Loucy (cell line): ENCODE data around the gene ELMOD1.

Source experiments
- H2AFZ ChIP-seq: fragments of 200-600 bp; sonication (generic); 2 replicates; pipeline ENCODE4 v1.6.0; 2016; ENCODE audit warnings: antibody characterized with exemption, mild to moderate bottlenecking, low read length, moderate library complexity
- H3F3A ChIP-seq: fragments of 200-600 bp; 2 replicates; pipeline ENCODE4 v1.6.0; 2016; ENCODE audit warnings: antibody characterized with exemption, low read depth, mild to moderate bottlenecking
- H3K27me3 ChIP-seq: fragments of 200-600 bp; sonication (generic); 2 replicates; pipeline ENCODE4 v1.6.1; 2014; ENCODE audit warnings: low read length, mild to moderate bottlenecking; ENCODE audit not compliant: insufficient read depth, poor library complexity, severe bottlenecking
- H3K36me3 ChIP-seq: fragments of 200-600 bp; sonication (generic); 2 replicates; pipeline ENCODE4 v1.6.1; 2016; ENCODE audit warnings: low read length; ENCODE audit not compliant: insufficient read depth
- H3K4me1 ChIP-seq: fragments of 200-600 bp; sonication (generic); 2 replicates; pipeline ENCODE4 v1.5.1; 2014; ENCODE audit warnings: low read length, mild to moderate bottlenecking; ENCODE audit not compliant: insufficient read depth, poor library complexity, severe bottlenecking
- H3K4me2 ChIP-seq: fragments of 200-600 bp; sonication (generic); 2 replicates; pipeline ENCODE4 v1.6.0; 2014; ENCODE audit warnings: antibody characterized with exemption, low read length, low read depth, mild to moderate bottlenecking; ENCODE audit not compliant: poor library complexity, severe bottlenecking
- H3K4me3 ChIP-seq: fragments of 200-600 bp; sonication (generic); 2 replicates; pipeline ENCODE4 v1.5.1; 2014; ENCODE audit warnings: low read length, mild to moderate bottlenecking, mixed read lengths; ENCODE audit not compliant: poor library complexity, severe bottlenecking
- H3K79me2 ChIP-seq: fragments of 200-600 bp; sonication (generic); 2 replicates; pipeline ENCODE4 v1.6.1; 2014; ENCODE audit warnings: low read length; ENCODE audit not compliant: insufficient read depth
- H3K9ac ChIP-seq: fragments of 200-600 bp; sonication (generic); 2 replicates; pipeline ENCODE4 v1.6.0; 2014; ENCODE audit warnings: mild to moderate bottlenecking, low read depth, low read length, moderate library complexity; ENCODE audit not compliant: poor library complexity, severe bottlenecking
- H3K9me2 ChIP-seq: fragments of 200-600 bp; sonication (generic); replicated peaks from 2 replicates; pipeline ENCODE4 v1.6.1; 2016; ENCODE audit warnings: low read depth, low read length, mixed read lengths
- H3K9me3 ChIP-seq: fragments of 200-600 bp; sonication (generic); 2 replicates; pipeline ENCODE4 v1.6.1; 2014; ENCODE audit warnings: mild to moderate bottlenecking, antibody characterized with exemption, low read length, low read depth; ENCODE audit not compliant: insufficient read depth
- H4K20me1 ChIP-seq: fragments of 200-600 bp; sonication (generic); 2 replicates; pipeline ENCODE4 v1.6.0; 2014; ENCODE audit warnings: antibody characterized with exemption, low read length, mild to moderate bottlenecking; ENCODE audit not compliant: insufficient read depth, poor library complexity, severe bottlenecking
- EZH2phosphoT487 ChIP-seq: fragments of 200-600 bp; IDR thresholded peaks from 2 replicates; pipeline ENCODE4 v1.6.1; 2018; ENCODE audit warnings: antibody characterized with exemption, mild to moderate bottlenecking, moderate library complexity, borderline replicate concordance
- TF ChIP-seq, protein P1 (sequence below): fragments of 200-600 bp; sonication (generic); conservative IDR thresholded peaks from 2 replicates; pipeline ENCODE4 v1.5.1; 2014; ENCODE audit warnings: mild to moderate bottlenecking, antibody characterized with exemption, low read length

Gene ELMOD1

DNA sequence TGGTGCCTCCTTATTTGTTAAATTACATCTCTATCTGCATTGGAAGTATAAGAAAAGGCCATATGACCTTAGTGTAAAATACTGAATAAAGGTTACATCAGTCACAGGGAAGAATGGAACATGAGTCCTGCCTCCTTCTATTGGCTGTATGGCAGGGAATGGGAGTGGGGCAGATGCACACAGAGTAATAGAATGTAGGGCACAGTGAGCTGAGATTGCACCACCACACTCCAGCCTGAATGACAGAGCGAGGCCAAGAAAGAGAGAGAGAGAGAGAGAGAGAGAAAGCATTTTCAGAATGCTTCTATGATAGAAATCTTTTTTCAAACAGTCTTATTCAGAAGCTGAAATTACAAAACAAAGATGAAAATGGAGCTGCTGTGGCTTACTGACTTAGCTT lies 62.1 kb downstream of the ELMOD1 start:
- H3K9me3 ChIP-seq: no peaks in the 10 kb centered on the region
- no peak overlapping the region for H3K4me3 ChIP-seq
- no peaks in the 10 kb centered on the region for H3K36me3 ChIP-seq
- no peaks in the 10 kb centered on the region for H3K79me2 ChIP-seq
- H3F3A ChIP-seq: no peaks in the 10 kb centered on the region
- no peaks in the 10 kb centered on the region for H4K20me1 ChIP-seq
- no peak overlapping the region for H2AFZ ChIP-seq
- no peaks in the 10 kb centered on the region for H3K4me1 ChIP-seq
- H3K9ac ChIP-seq: no peak overlapping the region
- H3K9me2 ChIP-seq: no peaks in the 10 kb centered on the region
- no peak overlapping the region for H3K4me2 ChIP-seq
- TF ChIP-seq, protein P1, sequence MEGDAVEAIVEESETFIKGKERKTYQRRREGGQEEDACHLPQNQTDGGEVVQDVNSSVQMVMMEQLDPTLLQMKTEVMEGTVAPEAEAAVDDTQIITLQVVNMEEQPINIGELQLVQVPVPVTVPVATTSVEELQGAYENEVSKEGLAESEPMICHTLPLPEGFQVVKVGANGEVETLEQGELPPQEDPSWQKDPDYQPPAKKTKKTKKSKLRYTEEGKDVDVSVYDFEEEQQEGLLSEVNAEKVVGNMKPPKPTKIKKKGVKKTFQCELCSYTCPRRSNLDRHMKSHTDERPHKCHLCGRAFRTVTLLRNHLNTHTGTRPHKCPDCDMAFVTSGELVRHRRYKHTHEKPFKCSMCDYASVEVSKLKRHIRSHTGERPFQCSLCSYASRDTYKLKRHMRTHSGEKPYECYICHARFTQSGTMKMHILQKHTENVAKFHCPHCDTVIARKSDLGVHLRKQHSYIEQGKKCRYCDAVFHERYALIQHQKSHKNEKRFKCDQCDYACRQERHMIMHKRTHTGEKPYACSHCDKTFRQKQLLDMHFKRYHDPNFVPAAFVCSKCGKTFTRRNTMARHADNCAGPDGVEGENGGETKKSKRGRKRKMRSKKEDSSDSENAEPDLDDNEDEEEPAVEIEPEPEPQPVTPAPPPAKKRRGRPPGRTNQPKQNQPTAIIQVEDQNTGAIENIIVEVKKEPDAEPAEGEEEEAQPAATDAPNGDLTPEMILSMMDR: no peak
- no peak for TF ChIP-seq EZH2phosphoT487
- no peaks in the 10 kb centered on the region for H3K27me3 ChIP-seq

DNA sequence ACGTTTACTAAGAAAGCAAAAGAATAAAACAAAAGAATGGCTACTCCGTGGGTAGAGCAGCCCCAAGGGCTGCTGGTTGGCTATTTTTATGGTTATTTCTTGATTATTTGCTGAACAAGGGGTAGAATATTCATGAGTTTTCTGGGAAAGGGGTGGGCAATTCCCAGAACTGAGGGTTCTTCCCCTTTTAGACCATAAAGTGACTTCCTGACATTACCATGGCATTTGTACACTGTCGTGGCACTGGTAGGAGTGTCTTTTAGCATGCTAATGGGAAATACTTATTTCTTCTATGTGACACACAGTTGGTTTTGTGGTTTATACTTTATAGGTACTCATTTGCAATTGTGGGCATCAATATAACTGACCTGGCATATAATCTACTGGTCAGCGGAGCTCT lies 64.7 kb downstream of the ELMOD1 start:
- Histone ChIP-seq H3K9ac (no peak overlapping the region), H3K4me1 (no peaks in the 10 kb centered on the region), H3K79me2 (no peaks in the 10 kb centered on the region), H2AFZ (no peak overlapping the region), H3K9me2 (no peaks in the 10 kb centered on the region), H3K27me3 (no peaks in the 10 kb centered on the region), H3K9me3 (no peaks in the 10 kb centered on the region), H3F3A (no peaks in the 10 kb centered on the region), H3K4me3 (no peak overlapping the region), H3K4me2 (no peak overlapping the region), H4K20me1 (no peaks in the 10 kb centered on the region), H3K36me3 (no peaks in the 10 kb centered on the region)
- no peak for TF ChIP-seq EZH2phosphoT487
- TF ChIP-seq, protein P1: no peak

DNA sequence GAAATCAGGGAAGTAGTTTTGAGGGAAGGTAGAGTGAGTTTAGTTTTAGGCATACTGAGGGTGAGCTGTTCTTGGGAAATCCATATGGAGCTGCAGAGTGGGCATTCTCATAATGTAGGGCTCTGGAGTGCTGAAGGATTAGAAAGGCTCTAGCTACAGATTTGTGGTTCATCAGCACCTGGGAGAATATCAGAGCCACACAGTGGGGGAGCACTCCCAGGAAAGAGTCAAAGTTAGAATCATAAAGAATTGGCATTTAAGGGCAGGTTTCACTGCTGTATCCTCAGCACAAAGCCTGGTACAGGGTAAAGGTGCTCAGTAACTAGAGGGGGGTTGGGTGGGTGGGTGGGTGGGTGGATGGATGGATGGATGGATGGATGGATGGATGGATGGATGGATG lies 68.4 kb downstream of the ELMOD1 start:
- H3K9ac ChIP-seq: no peak overlapping the region
- no peaks in the 10 kb centered on the region for H3K9me3 ChIP-seq
- no peaks in the 10 kb centered on the region for H3K27me3 ChIP-seq
- H3K9me2 ChIP-seq: no peaks in the 10 kb centered on the region
- no peaks in the 10 kb centered on the region for H3K79me2 ChIP-seq
- H3K4me2 ChIP-seq: no peak overlapping the region
- no peak overlapping the region for H3K4me3 ChIP-seq
- TF ChIP-seq, protein P1: no peak
- TF ChIP-seq EZH2phosphoT487: no peak
- no peaks in the 10 kb centered on the region for H3F3A ChIP-seq
- H3K4me1 ChIP-seq: no peaks in the 10 kb centered on the region
- no peaks in the 10 kb centered on the region for H3K36me3 ChIP-seq
- no peak overlapping the region for H2AFZ ChIP-seq
- no peaks in the 10 kb centered on the region for H4K20me1 ChIP-seq
